GM19455 (cell line): ENCODE results near the gene PTGER1.

Source experiments
- ATAC-seq: cut with Tn5 transposase; IDR thresholded peaks from one replicate; pipeline ENCODE4 v1.9.1; 2021; ENCODE audit not compliant: unreplicated experiment

The PTGER1 gene

DNA sequence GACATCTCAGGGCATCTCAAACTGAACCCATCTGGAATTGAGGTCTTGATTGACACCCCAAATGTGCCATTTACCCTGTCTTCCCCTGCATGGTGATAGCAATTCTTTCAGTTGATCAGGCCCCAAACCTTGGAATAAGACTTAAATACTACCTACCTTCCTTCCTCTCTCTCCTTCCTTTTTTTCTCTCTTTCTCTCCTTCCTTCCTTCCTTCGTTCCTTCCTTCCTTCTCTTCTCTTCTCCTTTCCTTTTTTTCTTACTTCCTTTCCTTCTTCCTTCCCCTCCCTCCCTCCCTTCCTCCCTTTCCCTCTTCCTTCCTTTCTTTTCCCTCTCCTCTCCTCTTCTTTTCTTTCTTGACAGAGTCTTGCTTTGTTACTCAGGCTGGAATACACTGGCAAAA is 28.1 kb upstream of the PTGER1 start:
- no peak for ATAC-seq

DNA sequence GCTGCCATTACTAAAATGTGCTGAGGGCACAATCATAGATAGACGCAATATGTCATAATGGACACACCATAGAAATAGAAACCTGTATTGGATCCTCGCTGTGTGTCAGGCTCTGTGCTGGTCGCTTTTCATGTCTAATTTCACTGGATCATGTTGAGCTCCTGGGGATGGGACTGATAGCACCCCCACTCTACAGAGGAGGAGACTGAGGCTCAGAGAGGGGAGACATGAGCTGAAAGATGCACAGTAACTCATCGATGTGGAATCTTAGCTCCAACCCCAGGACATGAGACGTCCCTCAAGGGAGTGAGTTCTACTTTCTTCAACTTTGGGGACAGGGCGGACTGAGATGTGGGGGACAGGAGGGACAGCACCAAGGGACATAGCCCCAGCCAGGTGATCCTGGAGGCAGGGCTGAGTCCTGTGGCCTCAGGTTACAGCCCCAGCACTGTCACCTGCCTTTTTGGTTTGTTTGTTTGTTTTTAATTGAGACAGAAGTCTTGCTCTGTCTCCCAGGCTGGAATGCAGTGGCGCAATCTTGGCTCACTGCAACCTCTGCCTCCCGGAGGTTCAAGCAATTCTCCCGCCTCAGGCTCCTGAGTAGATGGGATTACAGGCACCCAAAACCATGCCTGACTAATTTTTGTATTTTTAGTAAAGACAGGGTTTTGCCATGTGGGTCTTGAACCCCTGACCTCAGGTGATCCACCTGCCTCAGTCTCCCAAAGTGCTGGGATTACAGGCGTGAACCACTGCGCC is 27.4 kb upstream of the PTGER1 start:
- ATAC-seq, result no peak

DNA sequence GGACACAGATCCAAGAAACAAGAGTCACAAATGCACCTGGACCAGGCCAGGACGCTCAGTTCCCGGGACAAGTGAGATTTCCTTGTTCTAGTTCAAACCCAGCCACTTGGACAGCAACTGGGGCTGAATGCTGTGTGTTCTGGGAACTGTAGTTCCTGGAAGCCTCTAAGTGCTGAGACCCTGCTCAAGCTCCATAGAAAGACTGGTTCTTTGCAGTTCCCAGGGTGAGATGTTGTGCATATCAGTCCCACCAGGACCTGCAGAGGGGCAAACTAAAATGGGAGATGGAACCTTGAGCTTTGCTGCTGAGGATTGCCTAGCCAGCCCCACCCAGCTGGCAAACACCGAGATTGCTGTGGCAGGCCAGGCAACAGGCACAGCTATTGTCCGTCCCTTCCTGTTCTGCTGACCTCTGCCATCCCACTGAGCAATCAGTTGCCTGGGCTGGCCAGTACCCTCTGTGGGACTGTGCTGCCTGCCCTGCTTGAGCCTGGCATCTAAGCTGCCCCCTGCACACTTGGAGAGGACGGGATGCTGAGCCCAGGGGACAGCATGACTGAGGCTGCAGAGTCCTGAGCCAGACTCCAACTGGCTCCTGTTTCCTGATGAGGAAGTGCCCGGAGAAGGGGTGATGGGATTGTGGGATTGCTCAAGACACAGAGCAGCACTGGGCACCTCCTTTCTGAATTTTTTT is 22.2 kb upstream of the PTGER1 start:
- ATAC-seq, result no peak

DNA sequence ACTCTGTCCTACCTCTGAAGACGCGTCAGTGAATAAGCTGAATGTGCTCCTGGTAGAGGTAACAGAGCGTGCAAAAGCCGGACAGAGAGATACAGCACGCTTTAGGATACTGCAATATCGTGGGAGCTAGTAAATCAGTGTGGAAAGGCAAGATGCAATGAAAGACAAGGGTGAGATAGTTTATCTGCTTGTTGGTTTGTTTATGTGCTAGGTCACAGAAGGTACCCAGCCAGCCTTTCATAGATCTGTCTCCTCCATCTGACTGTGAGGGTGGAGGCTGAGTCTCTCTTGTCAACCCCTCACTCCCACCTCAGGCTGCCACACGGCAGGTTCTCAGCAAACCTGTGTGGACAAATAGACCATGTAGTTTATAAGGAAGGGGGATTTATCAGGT is 21.7 kb upstream of the PTGER1 start:
- no peak for ATAC-seq

DNA sequence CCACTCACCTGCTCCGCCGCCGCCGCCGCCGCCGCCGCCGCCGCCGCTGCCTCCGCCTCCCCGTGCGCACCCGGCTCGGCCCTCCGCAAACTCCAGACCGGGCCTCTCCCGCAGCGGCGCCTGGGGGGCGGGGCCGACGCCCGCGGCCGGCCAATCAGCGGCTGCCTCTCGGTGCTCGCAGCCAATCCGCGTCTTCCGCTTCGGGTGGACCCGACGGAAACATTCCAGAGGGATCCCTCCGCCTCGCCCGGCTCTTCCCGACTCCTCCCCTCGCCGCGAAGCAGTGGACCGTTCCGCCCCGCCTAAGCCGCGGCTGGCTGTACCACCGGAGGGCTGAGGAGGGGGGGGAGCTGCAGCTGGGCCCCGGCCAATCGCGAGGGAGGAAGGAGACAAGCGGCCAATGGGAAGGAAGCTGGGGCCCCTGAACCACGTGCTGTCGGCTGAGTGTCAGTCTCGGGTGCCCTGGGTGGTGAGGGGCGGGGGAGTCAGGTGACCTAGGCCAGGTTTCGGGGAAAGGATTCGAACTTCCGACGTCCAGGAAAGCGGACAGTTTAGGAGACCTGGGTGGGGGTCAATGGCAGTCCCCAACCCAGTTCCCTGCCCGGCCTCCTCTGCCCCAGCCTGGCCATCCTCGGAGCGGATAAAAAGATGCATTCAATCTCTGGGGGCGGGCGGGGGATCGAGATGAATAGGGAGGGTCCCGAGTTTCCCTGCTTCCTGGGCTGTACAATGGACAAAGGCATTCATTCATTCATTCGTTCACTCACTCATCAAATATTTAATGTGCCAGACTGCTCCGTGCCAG is 21.1 kb upstream of the PTGER1 start, which contains the start of gene GIPC1:
TSS of gene GIPC1 (minus strand) at position 99 of the 805 bp plus-strand sequence. CDS start 13,151 bp downstream, outside the sequence.
- ATAC-seq, result peak; percentile 69

DNA sequence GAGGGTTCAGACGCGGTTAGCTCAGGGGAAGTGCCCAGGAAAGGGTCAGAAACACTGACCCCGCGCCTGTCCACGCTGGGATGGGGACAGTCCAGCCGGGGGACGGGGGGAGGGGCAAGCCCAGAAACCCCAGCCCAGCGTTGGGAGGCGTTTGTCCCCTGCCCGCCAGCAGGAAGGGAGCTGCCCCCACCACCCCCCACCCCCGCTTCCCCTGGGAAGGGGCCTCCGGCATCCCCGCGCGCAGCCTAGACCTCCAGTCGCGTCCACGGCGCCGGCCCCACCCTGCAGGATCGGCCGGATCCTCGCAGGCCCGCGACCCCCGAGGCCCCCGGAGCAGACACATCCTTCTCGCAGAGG is 20.5 kb upstream of the PTGER1 start:
- no peak for ATAC-seq

DNA sequence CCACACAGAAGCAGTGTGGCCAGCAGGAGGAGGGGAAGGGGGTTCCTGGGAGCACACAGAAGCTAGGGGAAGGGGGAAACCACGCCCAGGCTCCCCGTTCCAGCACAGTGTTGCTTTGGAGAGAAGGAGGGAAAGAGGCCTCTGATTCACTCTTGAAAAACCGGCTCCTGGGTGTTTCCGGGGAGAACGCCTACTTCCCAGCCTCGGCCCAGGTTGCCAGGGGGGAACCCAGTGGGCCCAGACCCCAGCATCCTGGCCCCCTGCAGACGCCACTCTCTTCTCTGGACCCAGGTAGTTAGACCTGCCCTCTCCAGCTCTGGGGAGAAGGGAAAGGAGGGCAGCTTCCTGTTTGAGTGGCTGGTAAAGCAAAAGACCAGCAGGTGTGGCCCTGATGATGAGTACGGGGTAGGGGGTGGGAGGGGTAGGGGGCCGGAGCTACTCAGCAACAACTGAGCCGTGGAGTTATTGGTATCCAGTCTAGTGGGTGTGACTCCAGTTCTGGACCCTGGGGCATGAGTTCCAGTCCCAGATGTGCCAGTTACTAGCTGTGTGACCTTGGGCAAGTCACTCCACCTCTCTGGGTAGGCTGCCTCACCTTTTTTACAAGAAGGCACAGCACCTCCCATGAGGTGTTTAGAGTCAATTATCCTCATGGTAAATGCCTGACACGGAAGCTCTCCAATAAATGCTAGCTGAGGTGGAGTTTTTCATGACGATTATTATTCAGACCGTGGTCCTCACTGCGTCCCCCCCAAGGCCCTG is 19.9 kb upstream of the PTGER1 start:
- no peak for ATAC-seq

DNA sequence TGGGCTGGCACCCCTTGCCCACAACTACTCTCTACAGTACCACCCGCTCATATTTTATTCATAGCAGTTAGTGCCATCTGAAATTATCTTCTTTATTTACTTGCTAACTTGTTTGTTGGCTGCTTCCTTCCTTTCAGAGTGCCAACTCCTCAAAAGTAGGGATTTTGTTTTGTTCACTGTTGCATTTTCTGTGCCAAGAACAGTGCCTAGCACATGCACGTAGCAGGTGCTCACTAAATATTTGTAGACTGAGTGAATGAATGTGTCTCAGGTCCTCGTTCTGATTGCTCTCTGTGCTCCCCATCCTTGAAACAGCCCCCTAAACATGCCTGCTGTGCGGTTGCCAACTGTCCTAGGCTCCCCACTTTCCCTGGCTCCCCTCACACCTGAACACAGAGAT is 19.3 kb upstream of the PTGER1 start:
- ATAC-seq, result no peak

DNA sequence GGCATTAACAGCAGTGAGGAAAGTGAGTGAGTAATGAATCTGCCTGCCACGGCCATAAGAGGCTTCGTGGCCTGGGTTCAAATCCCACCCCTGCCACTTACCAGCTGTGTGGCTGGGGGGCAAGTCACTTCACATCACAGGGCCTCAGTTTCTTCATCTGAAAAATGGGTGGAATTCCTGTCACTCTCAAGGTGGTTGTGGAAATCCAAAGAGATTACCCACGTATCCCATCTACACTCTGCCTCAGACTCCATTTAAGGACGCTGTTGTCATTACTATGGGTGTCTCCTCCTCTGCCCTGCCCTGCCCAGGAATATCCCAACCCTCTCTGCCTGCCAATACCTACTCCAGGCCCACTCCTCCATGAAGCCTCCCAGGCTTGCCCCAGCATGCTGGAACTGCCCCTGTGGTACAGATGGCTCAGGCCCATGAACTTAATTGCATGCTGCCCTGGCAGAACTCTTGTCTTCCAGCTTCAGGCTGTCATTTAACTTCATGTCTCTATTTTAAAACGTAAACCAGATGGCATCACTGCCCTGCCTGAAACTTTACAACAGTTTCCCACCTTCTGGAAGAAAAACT is 17.7 kb upstream of the PTGER1 start:
- ATAC-seq, result no peak

DNA sequence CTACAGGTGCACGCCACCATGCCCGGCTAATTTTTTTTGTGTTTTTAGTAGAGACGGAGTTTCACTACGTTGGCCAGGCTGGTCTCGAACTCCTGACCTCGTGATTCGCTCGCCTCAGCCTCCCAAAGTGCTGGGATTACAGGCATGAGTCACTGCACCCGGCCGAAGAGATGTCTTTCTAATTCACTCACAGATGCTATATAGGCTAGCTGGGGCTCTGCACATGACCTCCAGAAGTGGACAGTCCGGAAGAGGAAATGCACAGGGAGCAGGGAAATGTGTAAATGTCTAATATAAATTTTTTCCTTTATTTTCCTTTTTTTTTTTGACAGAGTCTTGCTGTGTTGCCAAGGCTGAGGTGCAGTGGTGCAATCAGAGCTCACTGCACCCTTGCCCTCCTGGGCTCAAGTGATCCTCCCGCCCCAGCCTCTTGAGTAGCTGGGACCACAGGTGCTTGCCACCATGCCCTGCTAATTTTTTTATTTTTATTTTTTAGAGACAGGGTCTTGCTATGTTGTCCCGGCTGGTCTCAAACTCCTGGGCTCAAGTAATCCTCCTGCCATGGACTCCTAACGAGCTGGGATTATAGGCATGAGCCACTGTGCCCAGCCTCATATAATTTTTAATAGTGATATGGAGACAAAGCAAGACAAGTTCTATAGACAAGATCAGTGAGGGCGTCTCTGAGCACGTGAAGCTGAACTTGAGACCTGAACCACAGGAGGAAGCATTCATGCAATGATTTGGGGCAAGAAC is 12.4 kb upstream of the PTGER1 start:
- no peak for ATAC-seq

DNA sequence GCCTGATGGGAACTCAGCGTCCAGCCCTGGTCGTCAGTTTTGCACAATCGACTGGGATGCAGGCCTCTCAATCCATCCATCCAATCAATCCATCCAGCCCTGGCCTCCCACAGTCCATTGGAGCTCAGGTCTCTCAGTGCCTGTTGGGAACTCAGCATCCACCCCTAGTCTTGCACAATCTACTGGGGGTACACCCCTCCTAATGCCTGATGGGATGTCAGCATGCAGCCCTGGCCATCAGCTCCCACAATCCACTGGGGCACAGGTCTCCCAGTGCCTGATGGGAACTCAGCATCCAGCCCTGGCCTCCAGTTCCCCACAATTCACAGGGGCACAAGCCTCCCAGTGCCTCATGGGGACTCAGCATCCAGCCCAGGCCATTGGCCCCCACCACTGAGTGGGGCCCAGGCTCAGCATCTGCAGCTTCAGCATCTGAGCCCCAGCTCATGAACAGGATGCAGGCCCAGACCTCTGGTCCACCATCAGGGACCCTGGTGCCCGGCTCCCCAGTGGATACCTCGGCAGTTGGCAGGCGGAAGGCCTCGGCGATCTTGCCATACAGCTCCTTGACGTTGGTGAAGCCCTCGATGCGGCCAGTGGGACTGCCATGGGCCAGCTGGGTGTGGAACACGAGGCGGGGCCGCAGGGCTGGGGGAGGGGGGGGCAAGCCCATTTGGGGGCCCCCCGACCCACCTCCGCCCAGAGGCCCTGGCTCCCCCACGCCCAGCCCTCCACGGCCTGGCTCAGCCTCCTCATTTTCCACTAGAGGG is 7.2 kb upstream of the PTGER1 start:
- ATAC-seq, result no peak

DNA sequence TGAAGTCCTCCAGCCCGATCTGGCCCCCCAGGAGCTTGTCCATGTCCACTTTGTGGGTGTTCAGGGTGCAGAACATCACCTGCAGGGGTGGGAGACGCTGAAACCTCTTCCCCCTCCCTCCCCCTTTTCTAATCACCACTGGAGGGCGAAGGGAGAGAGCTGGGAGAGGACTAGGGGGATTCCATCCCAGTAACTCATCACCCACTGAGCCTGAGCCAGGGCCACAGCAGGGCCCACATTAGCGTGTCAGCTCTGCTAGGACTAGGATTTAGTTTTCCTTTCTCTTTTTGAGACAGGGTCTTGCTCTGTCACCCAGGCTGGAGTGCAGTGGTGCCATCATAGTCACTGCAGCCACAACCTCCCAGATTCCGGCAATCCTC is 5.5 kb upstream of the PTGER1 start:
- ATAC-seq, result no peak

DNA sequence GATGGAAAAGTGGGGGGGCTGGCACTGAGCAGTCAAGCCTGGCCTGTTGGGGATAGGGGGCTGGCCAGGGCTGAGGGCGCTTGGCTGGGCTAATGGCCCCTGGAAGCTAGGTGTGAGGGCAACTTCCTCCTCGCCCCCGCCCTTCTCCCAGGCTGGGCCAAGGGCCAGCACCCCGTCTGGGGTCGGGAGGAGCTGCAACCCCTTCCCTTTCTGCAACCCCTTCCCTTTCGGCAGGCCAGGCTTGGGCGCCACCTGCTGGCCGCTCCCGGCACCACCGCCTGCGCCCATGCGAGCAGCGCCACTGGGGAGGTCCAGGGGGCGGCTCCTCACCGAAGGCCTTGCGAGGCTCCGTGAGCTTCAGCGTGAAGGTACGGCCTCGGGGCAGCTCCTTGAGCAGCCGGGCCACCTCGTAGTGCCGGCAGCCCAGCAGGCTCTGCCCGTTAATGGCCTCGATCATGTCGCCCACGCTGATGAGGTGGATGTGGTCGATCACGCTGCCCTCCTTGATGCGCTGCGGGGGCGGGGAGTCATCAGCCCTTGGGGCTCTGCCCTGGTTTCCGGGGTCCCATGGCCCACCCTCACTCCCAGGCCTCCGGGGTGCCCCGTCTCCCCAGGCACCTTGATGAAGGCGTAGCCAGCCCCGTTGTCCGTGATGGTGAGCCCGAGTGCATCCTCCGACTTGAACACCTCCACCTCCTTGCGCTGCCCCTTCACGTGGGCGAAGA is 5.0 kb upstream of the PTGER1 start:
- no peak for ATAC-seq

DNA sequence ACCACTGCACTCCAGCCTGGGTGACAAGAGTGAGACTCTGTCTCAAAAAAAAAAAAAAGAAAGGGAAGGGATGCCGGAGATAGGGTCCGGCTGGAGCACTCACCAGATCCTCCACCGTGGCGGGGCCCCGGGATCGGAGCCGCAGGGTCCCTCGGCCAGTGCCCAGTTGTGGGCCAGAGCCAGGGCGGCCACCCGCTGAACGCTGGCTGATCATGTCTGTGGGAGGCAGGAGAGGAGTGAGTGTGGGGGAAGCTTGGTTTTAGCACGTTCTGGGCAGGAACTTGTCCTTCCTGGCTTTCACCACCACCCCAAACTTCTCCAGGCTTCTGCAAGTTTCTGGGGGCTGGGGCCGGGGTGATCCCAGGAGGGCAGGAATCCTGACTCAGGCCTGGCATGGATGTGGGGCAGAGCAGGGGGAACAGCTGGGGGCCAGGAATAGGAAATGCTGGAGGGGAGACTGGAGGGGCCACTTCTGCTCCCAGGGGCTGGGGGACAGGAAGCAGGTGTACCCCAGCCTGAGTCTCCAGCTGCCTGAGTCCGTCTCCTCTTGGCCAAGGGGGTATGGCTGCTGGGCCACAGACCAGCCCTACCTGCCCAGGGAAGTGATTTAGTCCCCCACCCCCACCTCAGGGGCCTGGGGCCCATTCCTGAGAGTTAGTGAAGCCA is 4.3 kb upstream of the PTGER1 start:
- ATAC-seq, result no peak

DNA sequence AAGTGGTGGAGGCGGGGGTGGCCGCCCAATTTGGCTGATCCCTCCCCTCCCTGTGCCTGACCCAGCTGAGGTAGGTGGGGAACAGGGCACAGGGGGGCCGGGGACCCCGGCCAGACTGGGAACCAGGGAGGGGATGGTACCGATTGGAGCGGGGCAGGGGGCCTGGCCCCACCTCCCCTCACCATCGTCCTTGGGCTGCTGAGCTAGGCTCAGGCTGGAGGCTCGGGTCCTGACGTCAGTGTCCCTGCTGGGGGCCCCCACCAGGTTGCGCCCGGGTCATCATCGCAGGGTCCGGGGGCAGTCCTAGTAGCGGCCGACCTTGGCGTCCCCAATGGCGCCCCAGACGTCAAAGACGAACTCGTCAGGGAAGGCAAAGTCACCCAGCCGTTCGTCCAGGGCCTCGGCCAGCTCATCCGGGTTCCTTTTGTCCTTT is 3.0 kb upstream of the PTGER1 start:
- ATAC-seq, result no peak

DNA sequence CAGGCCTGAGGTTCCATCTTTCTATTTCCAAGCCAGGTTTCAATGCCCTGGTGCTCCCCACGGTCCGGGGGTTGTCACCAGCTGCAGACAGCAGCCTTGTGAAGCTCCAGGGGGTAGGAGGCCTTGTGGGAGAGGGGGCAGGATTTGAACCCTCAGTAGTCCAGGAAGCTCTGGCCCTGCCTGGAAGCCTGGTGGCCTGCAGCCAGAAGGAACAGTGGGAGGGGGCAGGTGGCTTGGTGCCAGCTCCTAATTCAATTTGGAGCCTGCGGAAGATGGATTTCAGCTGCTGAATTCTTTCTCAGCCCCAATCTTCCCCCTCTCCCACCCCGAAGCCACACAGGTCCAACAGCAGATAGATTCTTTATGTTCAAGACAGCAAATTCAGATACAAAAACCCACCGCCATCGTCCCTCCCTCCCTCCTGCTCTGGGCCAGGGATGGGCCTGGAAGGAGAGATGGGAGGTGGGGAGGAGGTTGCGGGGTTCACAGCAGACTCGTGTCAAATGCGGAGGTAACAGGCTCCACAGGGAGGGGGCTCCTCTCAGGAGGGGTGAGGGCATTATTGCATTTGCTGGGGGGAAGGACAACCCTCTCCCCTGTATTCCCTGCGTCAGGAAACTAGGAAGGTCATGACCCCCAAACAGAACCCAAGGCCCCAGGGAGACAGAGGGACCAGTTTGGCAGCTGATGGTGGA is 2.4 kb upstream of the PTGER1 start:
- ATAC-seq, result no peak

DNA sequence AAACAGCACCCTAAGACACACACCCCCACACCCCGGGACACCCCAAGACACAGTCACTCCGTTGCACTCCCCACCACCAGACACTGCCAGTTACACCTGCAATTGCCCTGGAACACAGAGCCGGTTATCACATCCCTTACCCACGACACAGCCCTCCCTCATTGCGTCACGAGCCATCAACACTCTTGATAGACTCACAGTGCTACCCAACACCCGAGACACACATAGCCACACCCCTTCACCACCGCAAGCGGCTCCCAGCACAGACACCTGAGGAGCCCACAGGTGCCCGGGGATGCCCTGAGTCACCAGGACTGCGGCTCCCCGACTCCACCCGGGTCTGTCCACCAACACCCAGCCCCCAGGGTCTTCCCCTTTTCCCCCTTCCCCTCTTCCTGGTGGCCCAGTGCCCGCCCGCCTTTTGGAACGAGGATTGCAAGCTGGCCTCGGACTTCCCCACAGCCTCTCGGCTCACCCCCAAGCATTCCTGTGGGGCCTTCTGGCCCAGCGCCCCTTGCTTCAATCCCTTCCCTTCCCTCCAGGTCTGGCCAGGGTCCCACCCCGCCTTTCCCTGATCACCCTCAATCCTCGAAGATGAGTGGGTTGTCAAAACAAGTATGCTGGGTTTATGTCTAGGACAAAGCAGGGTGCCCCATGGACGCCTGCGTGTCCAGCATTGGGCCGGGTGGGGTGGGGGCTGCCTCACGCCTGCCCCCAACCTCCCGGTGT is 1.7 kb upstream of the PTGER1 start:
- ATAC-seq, result no peak
